Keratinocyte (primary cell): Measurements from ENCODE around the gene ANKRD60. TPM values are rescaled to one million over a fixed set of nuclear protein-coding genes. Genes with fewer than 3 reads are reported as not detected.

Experiments used
- DNase-seq: peaks from one replicate; pipeline ENCODE4 v3.0.0-alpha.2; 2011; ENCODE audit warnings: low read depth, missing footprints, low spot score
- FAIRE-seq: peaks from 2 replicates; lab custom pipeline; 2011; peaks lifted over from hg19 to GRCh38; lab: Jason Lieb, UNC
- H2AFZ ChIP-seq: 2 replicates; pipeline ENCODE4 v1.6.0; 2012; ENCODE audit warnings: low read length, control low read depth, inconsistent platforms; ENCODE audit not compliant: control insufficient read depth
- H3K27ac ChIP-seq: 2 replicates; pipeline ENCODE4 v1.5.1; 2011; ENCODE audit warnings: low read length; ENCODE audit not compliant: control insufficient read depth, insufficient read depth
- H3K27me3 ChIP-seq: 3 replicates; pipeline ENCODE4 v1.6.0; 2011; ENCODE audit warnings: low read length; ENCODE audit not compliant: control insufficient read depth, insufficient read depth; ENCODE audit errors: extremely low read depth
- H3K36me3 ChIP-seq, 2 experiments: 2 replicates in 1 of 2; 3 replicates in 1 of 2; pipeline ENCODE4 v1.5.1; 2011; ENCODE audit warnings: low read length in 2 of 2, mild to moderate bottlenecking in 1 of 2; ENCODE audit not compliant: control insufficient read depth in 2 of 2, insufficient read depth in 2 of 2; ENCODE audit errors: extremely low read depth in 1 of 2
- H3K4me1 ChIP-seq: 3 replicates; pipeline ENCODE4 v1.5.1; 2011; ENCODE audit warnings: low read length; ENCODE audit not compliant: control insufficient read depth, insufficient read depth; ENCODE audit errors: extremely low read depth
- H3K4me2 ChIP-seq: 3 replicates; pipeline ENCODE4 v1.6.0; 2011; ENCODE audit warnings: low read depth, low read length; ENCODE audit not compliant: control insufficient read depth, insufficient read depth; ENCODE audit errors: extremely low read depth
- H3K4me3 ChIP-seq, 3 experiments: fragments of 200-600 bp in 1 of 3; sonication (generic) in 1 of 3; 2 replicates in 2 of 3; 3 replicates in 1 of 3; pipeline ENCODE4 v1.5.1; 2011 to 2016; ENCODE audit warnings: low read length in 3 of 3, mild to moderate bottlenecking in 3 of 3, control low read depth in 2 of 3, inconsistent platforms in 1 of 3, low read depth in 1 of 3, mixed read lengths in 1 of 3, mixed run types in 1 of 3, moderate library complexity in 1 of 3; ENCODE audit not compliant: control insufficient read depth in 2 of 3, insufficient read depth in 2 of 3; ENCODE audit errors: extremely low read depth in 1 of 3
- H3K79me2 ChIP-seq: 2 replicates; pipeline ENCODE4 v1.6.0; 2012; ENCODE audit warnings: low read length; ENCODE audit not compliant: control insufficient read depth, insufficient read depth
- H3K9ac ChIP-seq: 3 replicates; pipeline ENCODE4 v1.6.0; 2011; ENCODE audit warnings: low read length; ENCODE audit not compliant: control insufficient read depth, insufficient read depth; ENCODE audit errors: extremely low read depth
- H3K9me1 ChIP-seq: 3 replicates; pipeline ENCODE4 v1.6.0; 2011; ENCODE audit warnings: low read length; ENCODE audit not compliant: control insufficient read depth, insufficient read depth; ENCODE audit errors: extremely low read depth
- H3K9me3 ChIP-seq: 2 replicates; pipeline ENCODE4 v1.5.1; 2012; ENCODE audit warnings: low read depth, low read length; ENCODE audit not compliant: control insufficient read depth
- H4K20me1 ChIP-seq: 3 replicates; pipeline ENCODE4 v1.6.0; 2011; ENCODE audit warnings: low read length; ENCODE audit not compliant: control insufficient read depth, insufficient read depth; ENCODE audit errors: extremely low read depth
- CTCF ChIP-seq, 3 experiments: IDR thresholded peaks in 1 of 3; conservative IDR thresholded peaks in 1 of 3; optimal IDR thresholded peaks in 1 of 3; 2 replicates in 2 of 3; 3 replicates in 1 of 3; pipeline versions ENCODE3 to v1.5.1; 2011; ENCODE audit warnings: low read length in 3 of 3, mild to moderate bottlenecking in 3 of 3, moderate library complexity in 2 of 3, control low read depth in 1 of 3, inconsistent platforms in 1 of 3; ENCODE audit not compliant: insufficient read depth in 2 of 3; ENCODE audit errors: extremely low read depth in 1 of 3
- EZH2 ChIP-seq: IDR thresholded peaks from one replicate; pipeline ENCODE4 v1.6.1; 2012; ENCODE audit warnings: inconsistent platforms, mild to moderate bottlenecking, low read length, moderate library complexity
- dilution Hi-C: fragments of 300-500 bp; cut with MboI; formaldehyde crosslinking; loops from one replicate; pipeline ENCODE4 v1.7.0; 2020; ENCODE audit warnings: low sequenced_read_pairs; ENCODE audit not compliant: extremely low pct_ligation_motif_present
- polyA plus RNA-seq, 5 experiments: library from polyadenylated mRNA; depleted of rRNA in 3 of 5; stranded (reverse) in 3 of 5; stranded (forward) in 1 of 5; unstranded in 1 of 5; fragments of >200 nt; gene quantifications; 1 replicate in 1 of 5; 2 replicates in 3 of 5; 3 replicates in 1 of 5; pipeline versions ENCODE4 v1.2.1 to v1.2.3, GENCODE V29; 2011 to 2012; ENCODE audit warnings: missing spikeins in 2 of 5, low read depth in 1 of 5, low replicate concordance in 1 of 5

Gene ANKRD60
- polyA plus RNA-seq, 1 donor (not counting 4 experiments of a cell fraction or from before 2014, with no cell fraction given), result not detected

GRCh38 chr20:58264271-58264670 is 35.8 kb upstream of the ANKRD60 start:
- H3K36me3 ChIP-seq, result peaks cover 21 to 25% of the 10 kb centered on the region in 2 experiments
- H3K9me3 ChIP-seq, result no peaks in the 10 kb centered on the region
- no peaks in the 10 kb centered on the region for H3K9me1 ChIP-seq
- H3K4me3 ChIP-seq, result no peak overlapping the region
- FAIRE-seq (no peak), DNase-seq (no peak)
- H3K27ac ChIP-seq, result no peak overlapping the region
- TF ChIP-seq EZH2, result no peak
- no peak for TF ChIP-seq CTCF (optimal IDR thresholded peaks at IDR 0.05 in 1 of 3, IDR thresholded peaks at IDR 0.05 in 1 of 3, conservative IDR thresholded peaks at IDR 0.05 in 1 of 3; ENCODE audit: extremely low read depth in 1 of 3, insufficient read depth in 2 of 3, low read length in 3 of 3)
- H3K4me1 ChIP-seq, result no peaks in the 10 kb centered on the region
- no peaks in the 10 kb centered on the region for H3K79me2 ChIP-seq
- H3K4me2 ChIP-seq, result no peak overlapping the region
- peaks cover 2% of the 10 kb centered on the region for H4K20me1 ChIP-seq
- dilution Hi-C loops, result no loop called here
- no peak overlapping the region for H2AFZ ChIP-seq
- no peaks in the 10 kb centered on the region for H3K27me3 ChIP-seq
- no peak overlapping the region for H3K9ac ChIP-seq

GRCh38 chr20:58261660-58262059 is 33.2 kb upstream of the ANKRD60 start:
- Histone ChIP-seq H3K9me3 (no peaks in the 10 kb centered on the region), H3K36me3 (peaks cover 16 to 18% of the 10 kb centered on the region in 2 experiments), H3K79me2 (no peaks in the 10 kb centered on the region), H3K9me1 (no peaks in the 10 kb centered on the region), H3K4me1 (no peaks in the 10 kb centered on the region), H2AFZ (no peak overlapping the region), H3K9ac (no peak overlapping the region), H3K27me3 (no peaks in the 10 kb centered on the region), H3K4me2 (no peak overlapping the region), H3K4me3 (no peak overlapping the region), H3K27ac (no peak overlapping the region), H4K20me1 (peaks cover 2% of the 10 kb centered on the region)
- TF ChIP-seq CTCF (optimal IDR thresholded peaks at IDR 0.05 in 1 of 3, IDR thresholded peaks at IDR 0.05 in 1 of 3, conservative IDR thresholded peaks at IDR 0.05 in 1 of 3; ENCODE audit: extremely low read depth in 1 of 3, insufficient read depth in 2 of 3, low read length in 3 of 3) (no peak), EZH2 (no peak)
- no peak for FAIRE-seq
- dilution Hi-C loops, result no loop called here
- no peak for DNase-seq
